Measurements from ENCODE around the gene LRIG2. TPM values are rescaled to one million over a fixed set of nuclear protein-coding genes. Genes with fewer than 3 reads are reported as not detected.

LRIG2 gene
- total RNA-seq, 1 experiment from 2014 or later: 7.2 TPM

GRCh38 chr1:113124366-113124765 is 51.4 kb downstream of the LRIG2 start:
- DNase-seq (ENCODE audit: low read depth in 1 of 2, low spot score in 2 of 2): no peak
- Histone ChIP-seq H3K4me3 (no peak overlapping the region), H3K9me3 (replicated peaks) (no peaks in the 10 kb centered on the region), H3K4me1 (replicated peaks) (no peaks in the 10 kb centered on the region), H3K36me3 (peaks cover 78% of the 10 kb centered on the region), H3K27me3 (replicated peaks) (no peaks in the 10 kb centered on the region), H3K27ac (no peak overlapping the region)

- Histone ChIP-seq H3K36me3 (peaks cover 71% of the 10 kb centered on the region), H3K27me3 (replicated peaks) (no peaks in the 10 kb centered on the region), H3K4me1 (replicated peaks) (no peaks in the 10 kb centered on the region)
These were observed 52.5 kb downstream of the LRIG2 start for GRCh38 chr1:113125517-113125916.

GRCh38 chr1:113126207-113126606 is 53.2 kb downstream of the LRIG2 start:
- peaks cover 64% of the 10 kb centered on the region for H3K36me3 ChIP-seq
- H3K27ac ChIP-seq: no peak overlapping the region
- no peak for DNase-seq (ENCODE audit: low read depth in 1 of 2, low spot score in 2 of 2)
- no peaks in the 10 kb centered on the region for H3K4me1 ChIP-seq (replicated peaks)
- H3K9me3 ChIP-seq (replicated peaks): no peaks in the 10 kb centered on the region
- H3K4me3 ChIP-seq: no peak overlapping the region
- no peaks in the 10 kb centered on the region for H3K27me3 ChIP-seq (replicated peaks)

More at GRCh38 chr1:113125517-113125916, 52.5 kb downstream of the LRIG2 start:
- no peak overlapping the region for H3K27ac ChIP-seq
- no peak for DNase-seq (ENCODE audit: low read depth in 1 of 2, low spot score in 2 of 2)
- H3K9me3 ChIP-seq (replicated peaks): no peaks in the 10 kb centered on the region
- H3K4me3 ChIP-seq: no peak overlapping the region

GRCh38 chr1:113128116-113128515 is 55.1 kb downstream of the LRIG2 start:
- Histone ChIP-seq H3K27me3 (replicated peaks) (no peaks in the 10 kb centered on the region), H3K4me1 (replicated peaks) (no peaks in the 10 kb centered on the region), H3K27ac (no peak overlapping the region), H3K4me3 (no peak overlapping the region), H3K36me3 (peaks cover 48% of the 10 kb centered on the region), H3K9me3 (replicated peaks) (no peaks in the 10 kb centered on the region)
- DNase-seq (ENCODE audit: low read depth in 1 of 2, low spot score in 2 of 2): no peak

- no peak for DNase-seq (ENCODE audit: low read depth in 1 of 2, low spot score in 2 of 2)
- H3K27me3 ChIP-seq (replicated peaks): no peaks in the 10 kb centered on the region
- no peaks in the 10 kb centered on the region for H3K4me1 ChIP-seq (replicated peaks)
- no peak overlapping the region for H3K4me3 ChIP-seq
- H3K36me3 ChIP-seq: peaks cover 36% of the 10 kb centered on the region
- H3K27ac ChIP-seq: no peak overlapping the region
- no peaks in the 10 kb centered on the region for H3K9me3 ChIP-seq (replicated peaks)
These were observed 56.7 kb downstream of the LRIG2 start for GRCh38 chr1:113129529-113130185.

- Histone ChIP-seq H3K27me3 (replicated peaks) (no peaks in the 10 kb centered on the region), H3K27ac (no peak overlapping the region), H3K9me3 (replicated peaks) (no peaks in the 10 kb centered on the region), H3K36me3 (peaks cover 11% of the 10 kb centered on the region; the same call in 1 of the 2 replicates), H3K4me1 (replicated peaks) (no peaks in the 10 kb centered on the region), H3K4me3 (no peak overlapping the region)
- no peak for DNase-seq (ENCODE audit: low read depth in 1 of 2, low spot score in 2 of 2)
These were observed 60.0 kb downstream of the LRIG2 start for GRCh38 chr1:113133038-113133437.

- Histone ChIP-seq H3K4me1 (replicated peaks) (no peaks in the 10 kb centered on the region), H3K27ac (no peak overlapping the region), H3K36me3 (peaks cover 5% of the 10 kb centered on the region; the same call in 1 of the 2 replicates), H3K9me3 (replicated peaks) (no peaks in the 10 kb centered on the region), H3K4me3 (no peak overlapping the region), H3K27me3 (replicated peaks) (no peaks in the 10 kb centered on the region)
- DNase-seq (ENCODE audit: low read depth in 1 of 2, low spot score in 2 of 2): no peak
These were observed 60.8 kb downstream of the LRIG2 start for GRCh38 chr1:113133759-113134158.

- Histone ChIP-seq H3K27ac (no peak overlapping the region), H3K36me3 (no peaks in the 10 kb centered on the region), H3K27me3 (replicated peaks) (no peaks in the 10 kb centered on the region), H3K4me1 (replicated peaks) (no peaks in the 10 kb centered on the region), H3K9me3 (replicated peaks) (no peaks in the 10 kb centered on the region), H3K4me3 (no peak overlapping the region)
- no peak for DNase-seq (ENCODE audit: low read depth in 1 of 2, low spot score in 2 of 2)
These were observed 62.5 kb downstream of the LRIG2 start for GRCh38 chr1:113135460-113135859.

GRCh38 chr1:113136476-113136875 is 63.5 kb downstream of the LRIG2 start:
- Histone ChIP-seq H3K36me3 (no peaks in the 10 kb centered on the region), H3K9me3 (replicated peaks) (no peaks in the 10 kb centered on the region), H3K27me3 (replicated peaks) (no peaks in the 10 kb centered on the region), H3K4me1 (replicated peaks) (peaks cover 9% of the 10 kb centered on the region), H3K4me3 (no peak overlapping the region), H3K27ac (no peak overlapping the region)
- DNase-seq (ENCODE audit: low read depth in 1 of 2, low spot score in 2 of 2): no peak

- Histone ChIP-seq H3K9me3 (replicated peaks) (no peaks in the 10 kb centered on the region), H3K36me3 (no peaks in the 10 kb centered on the region), H3K27me3 (replicated peaks) (no peaks in the 10 kb centered on the region), H3K4me1 (replicated peaks) (peaks cover 18% of the 10 kb centered on the region), H3K4me3 (no peak overlapping the region), H3K27ac (no peak overlapping the region)
- no peak for DNase-seq (ENCODE audit: low read depth in 1 of 2, low spot score in 2 of 2)
These were observed 64.6 kb downstream of the LRIG2 start for GRCh38 chr1:113137563-113137962.

- Histone ChIP-seq H3K27ac (no peak overlapping the region), H3K9me3 (replicated peaks) (no peaks in the 10 kb centered on the region), H3K4me1 (replicated peaks) (peaks cover 18% of the 10 kb centered on the region), H3K27me3 (replicated peaks) (no peaks in the 10 kb centered on the region), H3K4me3 (no peak overlapping the region), H3K36me3 (no peaks in the 10 kb centered on the region)
- no peak for DNase-seq (ENCODE audit: low read depth in 1 of 2, low spot score in 2 of 2)
These were observed 65.8 kb downstream of the LRIG2 start for GRCh38 chr1:113138778-113139177.

GRCh38 chr1:113140176-113140575 is 67.2 kb downstream of the LRIG2 start:
- H3K27ac ChIP-seq: no peak overlapping the region

GRCh38 chr1:113140588-113141446 is 67.8 kb downstream of the LRIG2 start:
- DNase-seq (ENCODE audit: low read depth in 1 of 2, low spot score in 2 of 2): peak; percentile 46 to 58
- H3K36me3 ChIP-seq: no peaks in the 10 kb centered on the region
- H3K27ac ChIP-seq: no peak overlapping the region
- H3K4me3 ChIP-seq: no peak overlapping the region
- H3K9me3 ChIP-seq (replicated peaks): no peaks in the 10 kb centered on the region
- H3K27me3 ChIP-seq (replicated peaks): no peaks in the 10 kb centered on the region
- peaks cover 18% of the 10 kb centered on the region for H3K4me1 ChIP-seq (replicated peaks)

More at GRCh38 chr1:113140176-113140575, 67.2 kb downstream of the LRIG2 start:
- no peak for DNase-seq (ENCODE audit: low read depth in 1 of 2, low spot score in 2 of 2)
- H3K27me3 ChIP-seq (replicated peaks): no peaks in the 10 kb centered on the region
- peaks cover 18% of the 10 kb centered on the region for H3K4me1 ChIP-seq (replicated peaks)
- no peaks in the 10 kb centered on the region for H3K9me3 ChIP-seq (replicated peaks)
- H3K4me3 ChIP-seq: no peak overlapping the region
- no peaks in the 10 kb centered on the region for H3K36me3 ChIP-seq
